ENCODE measurements around the gene C16orf96. TPM values are rescaled to one million over a fixed set of nuclear protein-coding genes. Genes with fewer than 3 reads are reported as not detected.

C16orf96 gene
- total RNA-seq, 1 donor from 2014 or later: not detected

GRCh38 chr16:4612474-4612931 lies 56.4 kb downstream of the C16orf96 start:
- Histone ChIP-seq H3K27me3 (ENCODE audit: control insufficient read depth, insufficient read depth, low read length) (no peaks in the 10 kb centered on the region), H3K36me3 (ENCODE audit: control insufficient read depth, insufficient read depth, low read length) (peaks cover 9% of the 10 kb centered on the region), H3K4me3 (ENCODE audit: low read depth, low read length) (no peak overlapping the region)
- no peak for TF ChIP-seq CTCF (IDR thresholded peaks at IDR 0.05; ENCODE audit: insufficient read depth, low read length, severe bottlenecking)
- DNase-seq (ENCODE audit: low read depth) (no peak), FAIRE-seq (no peak)

- peaks cover 9% of the 10 kb centered on the region for H3K36me3 ChIP-seq (ENCODE audit: control insufficient read depth, insufficient read depth, low read length)
- DNase-seq (ENCODE audit: low read depth) (peak; percentile 45), FAIRE-seq (peak; percentile 94)
- no peak for TF ChIP-seq CTCF (IDR thresholded peaks at IDR 0.05; ENCODE audit: insufficient read depth, low read length, severe bottlenecking)
- H3K4me3 ChIP-seq (ENCODE audit: low read depth, low read length): peak overlapping the region; percentile 86
- no peaks in the 10 kb centered on the region for H3K27me3 ChIP-seq (ENCODE audit: control insufficient read depth, insufficient read depth, low read length)
These were observed 57.0 kb downstream of the C16orf96 start for GRCh38 chr16:4612977-4613635.

GRCh38 chr16:4613636-4614570 lies 57.8 kb downstream of the C16orf96 start:
- DNase-seq (ENCODE audit: low read depth) (no peak), FAIRE-seq (no peak)
- Histone ChIP-seq H3K27me3 (ENCODE audit: control insufficient read depth, insufficient read depth, low read length) (no peaks in the 10 kb centered on the region), H3K4me3 (ENCODE audit: low read depth, low read length) (peak overlapping the region; percentile 86), H3K36me3 (ENCODE audit: control insufficient read depth, insufficient read depth, low read length) (peaks cover 4% of the 10 kb centered on the region)
- TF ChIP-seq CTCF (IDR thresholded peaks at IDR 0.05; ENCODE audit: insufficient read depth, low read length, severe bottlenecking): no peak

- no peaks in the 10 kb centered on the region for H3K27me3 ChIP-seq (ENCODE audit: control insufficient read depth, insufficient read depth, low read length)
- peak; percentile 75 for DNase-seq (ENCODE audit: low read depth)
- no peak for TF ChIP-seq CTCF (IDR thresholded peaks at IDR 0.05; ENCODE audit: insufficient read depth, low read length, severe bottlenecking)
- peak within 1 kb of the TSS; percentile 86 for H3K4me3 ChIP-seq (ENCODE audit: low read depth, low read length)
- peaks cover 2% of the 10 kb centered on the region for H3K36me3 ChIP-seq (ENCODE audit: control insufficient read depth, insufficient read depth, low read length)
- FAIRE-seq: no peak
These were observed 58.6 kb downstream of the C16orf96 start, which contains the start of gene UBALD1 for GRCh38 chr16:4614571-4615383. Gene UBALD1, minus strand, starts transcription at chr16:4614888. Its CDS starts 91 bp downstream, at chr16:4614797.

- TF ChIP-seq CTCF (IDR thresholded peaks at IDR 0.05; ENCODE audit: insufficient read depth, low read length, severe bottlenecking): no peak
- FAIRE-seq (no peak), DNase-seq (ENCODE audit: low read depth) (no peak)
- H3K27me3 ChIP-seq (ENCODE audit: control insufficient read depth, insufficient read depth, low read length): no peaks in the 10 kb centered on the region
- H3K4me3 ChIP-seq (ENCODE audit: low read depth, low read length): peak overlapping the region; percentile 39
- H3K36me3 ChIP-seq (ENCODE audit: control insufficient read depth, insufficient read depth, low read length): no peaks in the 10 kb centered on the region
These were observed 59.4 kb downstream of the C16orf96 start for GRCh38 chr16:4615384-4616046.

Measured in bronchial epithelial cell (primary cell).